Adrenal gland (tissue), 5 donors: ENCODE data around the gene SLC27A5.

Experiments
- CTCF ChIP-seq, 6 experiments: fragments of 450-650 bp in 4 of 6; fragments of 200-600 bp in 2 of 6; sonication (generic) in 1 of 6; IDR thresholded peaks; 1 replicate in 5 of 6; 2 replicates in 1 of 6; pipeline versions ENCODE4 v1.5.1 to v1.8.0; 2016 to 2021; ENCODE audit warnings: antibody characterized with exemption in 6 of 6, mild to moderate bottlenecking in 2 of 6, moderate library complexity in 1 of 6
- POLR2A ChIP-seq, 2 donors: fragments of 450-650 bp; IDR thresholded peaks; one replicate each; pipeline ENCODE4 v1.6.1; 2017; ENCODE audit warnings: antibody characterized with exemption in 2 of 2, mild to moderate bottlenecking in 2 of 2, moderate library complexity in 1 of 2
- donor health status: DM: no; HTN: no; CAD: no.

DNA sequence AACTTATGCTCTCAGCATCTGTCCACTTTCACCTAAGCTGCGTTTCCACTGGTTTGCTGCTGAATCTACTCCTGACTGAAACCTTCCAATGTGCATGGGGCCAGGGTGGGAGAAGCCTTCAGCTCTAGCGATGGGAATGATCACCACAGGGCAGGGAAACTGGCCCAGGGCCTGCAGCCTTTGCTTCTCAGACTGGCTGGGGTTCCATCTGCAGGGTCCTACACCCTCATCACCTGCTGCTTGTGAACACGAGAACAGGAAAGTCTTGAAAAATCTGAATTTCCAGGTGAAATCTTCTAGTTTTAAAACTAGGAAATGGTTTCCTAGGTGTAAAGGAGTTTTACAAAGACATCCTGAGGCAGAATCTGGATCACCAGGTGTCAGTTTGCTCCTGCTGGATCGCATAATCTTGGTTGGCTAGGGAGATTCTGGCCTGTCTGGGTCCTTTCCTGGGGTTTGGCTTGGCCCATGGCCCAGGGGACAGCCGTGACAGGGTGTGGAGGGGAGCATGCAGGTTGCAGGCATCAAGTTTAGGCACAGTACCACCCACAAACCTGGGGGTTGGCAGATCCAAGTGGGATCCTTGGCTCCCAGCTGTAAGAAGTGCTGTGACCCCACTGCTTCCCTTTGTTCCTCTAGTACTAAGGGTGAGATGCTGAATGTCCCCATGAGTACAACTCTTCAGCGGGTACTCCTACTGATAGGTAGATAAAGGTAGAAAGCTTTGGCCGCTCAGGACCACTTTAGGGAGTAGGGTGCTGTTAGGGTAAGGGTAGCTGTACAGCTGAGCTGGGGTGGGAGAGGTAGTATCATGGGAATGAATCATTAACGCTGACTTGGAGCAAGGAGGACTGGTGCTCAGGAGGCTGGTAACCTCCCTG is 48.5 kb upstream of the SLC27A5 start:
- TF ChIP-seq CTCF (IDR thresholded peaks at IDR 0.05), result no peak
- TF ChIP-seq POLR2A (IDR thresholded peaks at IDR 0.05), result no peak
